ENCODE measurements around the gene TMEM132A. TPM values are rescaled to one million over a fixed set of nuclear protein-coding genes. Genes with fewer than 3 reads are reported as not detected.

Gene TMEM132A
- total RNA-seq, 1 experiment from 2014 or later: 29.2 TPM

- no peak for DNase-seq (ENCODE audit: low read depth)
Measured at GRCh38 chr11:60921259-60921658, 3.0 kb upstream of the TMEM132A start.

GRCh38 chr11:60921777-60922335 is 2.4 kb upstream of the TMEM132A start:
- DNase-seq (ENCODE audit: low read depth): no peak

- DNase-seq (ENCODE audit: low read depth): no peak
Measured at GRCh38 chr11:60922906-60923305, 1.4 kb upstream of the TMEM132A start.

GRCh38 chr11:60923326-60923725 is 934 bp upstream of the TMEM132A start:
- no peak for DNase-seq (ENCODE audit: low read depth)

GRCh38 chr11:60923800-60924109 is 505 bp upstream of the TMEM132A start:
- no peak for DNase-seq (ENCODE audit: low read depth)

- no peak for DNase-seq (ENCODE audit: low read depth)
Measured at GRCh38 chr11:60924906-60925853, 920 bp downstream of the TMEM132A start.

- peak; percentile 66 for DNase-seq (ENCODE audit: low read depth)
Measured at GRCh38 chr11:60925868-60926267, 1.6 kb downstream of the TMEM132A start.

- no peak for DNase-seq (ENCODE audit: low read depth)
Measured at GRCh38 chr11:60926500-60926899, 2.2 kb downstream of the TMEM132A start.

- DNase-seq (ENCODE audit: low read depth): no peak
Measured at GRCh38 chr11:60927061-60927592, 2.9 kb downstream of the TMEM132A start.

GRCh38 chr11:60927600-60927999 is 3.3 kb downstream of the TMEM132A start:
- no peak for DNase-seq (ENCODE audit: low read depth)

GRCh38 chr11:60928563-60929001 is 4.3 kb downstream of the TMEM132A start:
- DNase-seq (ENCODE audit: low read depth): no peak

- DNase-seq (ENCODE audit: low read depth): no peak
Measured at GRCh38 chr11:60929764-60930163, 5.5 kb downstream of the TMEM132A start.

- DNase-seq (ENCODE audit: low read depth): no peak
Measured at GRCh38 chr11:60930394-60930793, 6.1 kb downstream of the TMEM132A start.

GRCh38 chr11:60931917-60932316 is 7.7 kb downstream of the TMEM132A start:
- DNase-seq (ENCODE audit: low read depth): no peak

GRCh38 chr11:60932605-60933356 is 8.5 kb downstream of the TMEM132A start:
- DNase-seq (ENCODE audit: low read depth): no peak

- no peak for DNase-seq (ENCODE audit: low read depth)
Measured at GRCh38 chr11:60933416-60934123, 9.3 kb downstream of the TMEM132A start.

- no peak for DNase-seq (ENCODE audit: low read depth)
Measured at GRCh38 chr11:60934124-60934789, 10.0 kb downstream of the TMEM132A start.

- DNase-seq (ENCODE audit: low read depth): no peak
Measured at GRCh38 chr11:60934790-60935605, 10.7 kb downstream of the TMEM132A start.

- no peak for DNase-seq (ENCODE audit: low read depth)
Measured at GRCh38 chr11:60935676-60936442, 11.6 kb downstream of the TMEM132A start.
